ACC112 (cell line): ENCODE data around the gene FUT4.
"Not testable (repeated sequence)": the region's sequence is repeated elsewhere in the genome, so short reads cannot be mapped to it uniquely, and the experiment has no call there.

ENCODE experiments used
- H2AFZ ChIP-seq: fragments of 200-600 bp; sonication (generic); one replicate; pipeline ENCODE4 v1.6.0; 2017; ENCODE audit warnings: antibody characterized with exemption, low read length; ENCODE audit not compliant: unreplicated experiment
- H3K27ac ChIP-seq: fragments of 200-600 bp; sonication (generic); 2 replicates; pipeline ENCODE4 v1.5.1; 2014; ENCODE audit warnings: low read depth, mild to moderate bottlenecking, antibody characterized with exemption, low read length, moderate library complexity
- H3K27me3 ChIP-seq: fragments of 200-600 bp; sonication (generic); 2 replicates; pipeline ENCODE4 v1.6.1; 2014; ENCODE audit warnings: mild to moderate bottlenecking, antibody characterized with exemption, low read length, moderate library complexity, mixed read lengths; ENCODE audit not compliant: insufficient read depth
- H3K36me3 ChIP-seq: fragments of 200-600 bp; sonication (generic); 2 replicates; pipeline ENCODE4 v1.6.1; 2016; ENCODE audit warnings: mild to moderate bottlenecking, antibody characterized with exemption, low read length, moderate library complexity, mixed read lengths; ENCODE audit not compliant: insufficient read depth
- H3K4me1 ChIP-seq: fragments of 200-600 bp; sonication (generic); one replicate; pipeline ENCODE4 v1.6.1; 2016; ENCODE audit warnings: low read length, mixed read lengths; ENCODE audit not compliant: insufficient read depth, unreplicated experiment, control insufficient read depth
- H3K4me3 ChIP-seq: fragments of 200-600 bp; sonication (generic); 2 replicates; pipeline ENCODE4 v1.5.1; 2014; ENCODE audit warnings: mild to moderate bottlenecking, low read depth, low read length
- H3K79me2 ChIP-seq: fragments of 200-600 bp; sonication (generic); one replicate; pipeline ENCODE4 v1.6.0; 2016; ENCODE audit warnings: low read length; ENCODE audit not compliant: control insufficient read depth, unreplicated experiment, insufficient read depth

The FUT4 gene

GRCh38 chr11:94568200-94568599 is 24.5 kb downstream of the FUT4 start:
- Histone ChIP-seq H3K79me2 (no peaks in the 10 kb centered on the region), H3K27me3 (no peaks in the 10 kb centered on the region), H2AFZ (no peak overlapping the region), H3K4me1 (peaks cover 8% of the 10 kb centered on the region), H3K36me3 (no peaks in the 10 kb centered on the region), H3K27ac (no peak overlapping the region), H3K4me3 (no peak overlapping the region)

DNA sequence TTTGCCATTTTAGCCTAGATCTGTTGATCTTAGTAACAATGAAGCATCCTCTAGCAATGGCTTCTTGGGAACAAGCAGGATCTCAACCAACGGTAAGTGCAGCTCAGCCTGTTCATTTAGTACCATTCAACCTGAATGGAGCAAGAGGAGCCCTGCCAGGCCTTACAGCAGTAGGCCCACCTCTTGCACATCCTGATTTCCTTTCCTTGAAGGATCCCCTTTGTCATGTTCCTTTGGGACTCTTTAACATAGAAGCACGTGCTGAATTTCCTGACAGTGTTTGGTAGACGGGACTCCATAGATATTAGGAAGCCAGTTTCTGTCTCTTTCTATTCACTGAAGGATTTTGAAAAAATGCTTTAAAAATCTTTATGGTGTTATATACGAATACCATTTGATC is 25.0 kb downstream of the FUT4 start:
- H3K4me1 ChIP-seq = peaks cover 3% of the 10 kb centered on the region
- H3K27ac ChIP-seq = no peak overlapping the region
- no peaks in the 10 kb centered on the region for H3K27me3 ChIP-seq
- H2AFZ ChIP-seq = no peak overlapping the region
- H3K4me3 ChIP-seq = no peak overlapping the region
- no peaks in the 10 kb centered on the region for H3K79me2 ChIP-seq
- no peaks in the 10 kb centered on the region for H3K36me3 ChIP-seq

GRCh38 chr11:94572975-94573374 is 29.3 kb downstream of the FUT4 start:
- not testable (repeated sequence) for H3K27me3 ChIP-seq, H3K79me2 ChIP-seq, H2AFZ ChIP-seq, H3K4me1 ChIP-seq, H3K36me3 ChIP-seq, H3K27ac ChIP-seq, H3K4me3 ChIP-seq

DNA sequence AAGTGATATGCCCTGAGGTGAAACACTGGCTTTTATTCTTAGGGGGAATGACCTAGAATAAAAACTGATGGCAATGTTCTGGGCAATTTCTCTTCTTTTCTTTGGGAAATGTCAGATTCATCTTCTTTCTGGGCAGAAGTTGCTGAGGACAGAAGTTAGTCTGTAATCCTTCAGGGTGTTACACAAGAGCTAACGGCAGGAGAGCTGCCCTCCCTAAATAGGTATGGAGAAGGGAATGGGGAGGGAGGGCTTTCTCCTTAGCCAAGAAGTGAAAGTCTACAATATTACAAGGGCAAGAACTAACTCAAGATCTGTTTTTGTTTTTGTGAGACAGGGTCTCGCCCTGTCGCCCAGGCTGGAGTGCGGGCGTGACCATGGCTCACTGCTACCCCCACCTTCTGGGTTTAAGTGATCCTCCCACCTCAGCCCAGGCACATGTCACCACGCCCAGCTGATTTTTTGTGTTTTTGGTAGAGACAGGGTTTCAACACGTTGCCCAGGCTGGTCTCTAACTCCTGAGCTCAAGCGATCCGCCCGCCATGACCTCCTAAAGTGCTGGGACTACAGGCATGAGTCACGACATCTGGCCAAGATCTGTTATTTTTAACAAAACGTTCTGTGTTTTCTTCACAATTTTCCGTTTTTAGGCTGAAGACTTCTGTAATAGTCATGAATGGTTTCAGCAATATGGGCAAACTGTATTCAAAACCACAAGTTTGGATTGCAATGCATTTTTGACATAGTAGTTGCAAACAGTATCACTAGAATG is 30.7 kb downstream of the FUT4 start:
- Histone ChIP-seq H3K27me3 (no peaks in the 10 kb centered on the region), H3K36me3 (no peaks in the 10 kb centered on the region), H3K79me2 (no peaks in the 10 kb centered on the region), H3K27ac (no peak overlapping the region), H3K4me1 (peaks cover 6% of the 10 kb centered on the region), H2AFZ (peak overlapping the region; percentile 25), H3K4me3 (peak overlapping the region; percentile 51; the same call in 1 of the 2 replicates)

GRCh38 chr11:94576306-94576705 is 32.6 kb downstream of the FUT4 start:
- H3K27ac ChIP-seq = no peak overlapping the region
- H3K4me3 ChIP-seq = no peak overlapping the region
- H3K79me2 ChIP-seq = no peaks in the 10 kb centered on the region
- H3K36me3 ChIP-seq = no peaks in the 10 kb centered on the region
- no peaks in the 10 kb centered on the region for H3K27me3 ChIP-seq
- H3K4me1 ChIP-seq = peaks cover 6% of the 10 kb centered on the region
- no peak overlapping the region for H2AFZ ChIP-seq

- no peaks in the 10 kb centered on the region for H3K36me3 ChIP-seq
- no peaks in the 10 kb centered on the region for H3K79me2 ChIP-seq
- H3K27me3 ChIP-seq = no peaks in the 10 kb centered on the region
- no peak overlapping the region for H3K4me3 ChIP-seq
- H3K27ac ChIP-seq = no peak overlapping the region
- H3K4me1 ChIP-seq = peaks cover 8% of the 10 kb centered on the region
- no peak overlapping the region for H2AFZ ChIP-seq
Measured at GRCh38 chr11:94577841-94578240, 34.1 kb downstream of the FUT4 start.

DNA sequence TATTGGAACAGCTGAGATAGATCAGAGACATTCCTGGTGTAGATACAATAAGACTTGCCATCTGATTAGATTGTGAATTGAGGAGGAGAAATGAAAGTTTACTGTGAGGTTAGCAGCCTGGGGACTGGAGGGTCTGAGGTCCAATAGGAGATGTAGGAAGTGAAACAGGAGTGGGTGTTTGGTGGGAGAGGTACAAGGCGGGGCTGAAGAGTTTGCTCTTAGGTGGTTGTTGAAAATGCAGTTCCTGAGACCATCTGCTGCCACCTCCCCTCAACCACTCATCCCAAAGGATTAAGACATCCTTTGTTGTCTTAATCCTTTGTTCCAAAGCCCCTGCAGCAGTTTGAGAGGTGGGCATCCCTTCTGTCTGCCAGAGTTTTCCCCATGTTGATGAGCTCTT is 38.2 kb downstream of the FUT4 start:
- no peaks in the 10 kb centered on the region for H3K27me3 ChIP-seq
- peaks cover 17% of the 10 kb centered on the region for H3K4me1 ChIP-seq
- H3K79me2 ChIP-seq = no peaks in the 10 kb centered on the region
- no peak overlapping the region for H3K4me3 ChIP-seq
- H3K27ac ChIP-seq = no peak overlapping the region
- H3K36me3 ChIP-seq = no peaks in the 10 kb centered on the region
- H2AFZ ChIP-seq = no peak overlapping the region

DNA sequence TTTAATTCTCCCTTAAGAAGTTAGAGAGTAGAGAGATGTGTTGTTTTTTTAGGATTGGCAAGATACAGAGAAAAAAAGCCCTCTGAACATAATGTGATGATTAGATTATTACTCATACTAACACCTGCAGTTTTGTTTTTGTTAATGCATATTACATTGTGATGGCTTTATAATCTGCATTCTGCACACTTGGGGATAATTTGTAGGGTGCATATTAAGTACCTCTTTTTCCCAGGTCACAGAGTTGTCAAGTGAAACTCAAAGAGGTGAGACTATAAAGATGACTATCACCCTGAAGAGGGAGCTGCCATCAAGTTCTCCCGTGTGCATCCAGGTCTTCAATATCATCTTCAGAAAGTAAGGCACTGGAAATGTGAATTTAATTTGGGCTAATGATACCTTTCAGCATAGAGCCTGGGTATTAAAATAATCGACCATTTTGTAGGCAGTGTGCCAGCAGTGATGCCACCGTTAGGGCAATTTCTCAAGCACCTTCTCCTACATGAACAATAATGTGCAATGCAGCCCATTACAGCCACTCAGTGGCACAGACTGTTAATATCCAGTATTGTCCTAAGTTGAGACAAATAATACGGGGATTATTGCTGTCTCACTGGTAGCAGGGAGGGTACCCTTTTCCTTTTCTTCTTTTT is 39.6 kb downstream of the FUT4 start:
- Histone ChIP-seq H3K79me2 (no peaks in the 10 kb centered on the region), H3K4me3 (no peak overlapping the region), H3K27ac (no peak overlapping the region), H2AFZ (no peak overlapping the region), H3K36me3 (no peaks in the 10 kb centered on the region), H3K4me1 (peaks cover 17% of the 10 kb centered on the region), H3K27me3 (no peaks in the 10 kb centered on the region)

DNA sequence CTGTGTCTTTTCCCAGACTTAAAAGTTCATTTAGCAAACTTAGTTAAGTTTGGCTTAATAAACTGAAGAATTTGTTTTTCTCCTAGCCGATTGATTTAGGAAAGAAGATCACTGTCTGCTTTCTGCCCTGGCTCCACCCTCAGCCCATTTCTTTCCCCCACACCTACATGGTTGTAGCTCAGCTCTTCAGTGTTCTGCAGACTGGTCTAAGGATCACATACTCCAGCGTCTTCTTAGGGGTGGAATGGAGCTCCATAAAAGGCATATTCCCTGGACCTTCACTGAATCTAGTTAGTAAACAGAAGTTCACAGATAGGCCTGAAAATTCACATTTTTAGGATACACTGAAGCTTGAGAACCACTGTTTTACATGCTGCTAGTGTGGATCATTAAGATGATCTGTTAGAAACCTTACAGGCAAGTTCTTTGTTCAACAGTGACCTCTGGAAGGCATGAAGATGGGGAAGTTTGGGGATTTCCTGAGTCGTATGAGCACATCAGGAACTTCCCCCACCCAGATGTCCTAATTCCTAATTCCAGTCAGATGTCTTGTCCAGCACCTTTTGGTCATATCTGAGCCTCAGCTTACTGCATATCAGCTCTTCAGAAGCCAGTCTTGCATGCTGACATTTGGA is 40.3 kb downstream of the FUT4 start:
- Histone ChIP-seq H3K4me1 (peaks cover 17% of the 10 kb centered on the region), H3K36me3 (no peaks in the 10 kb centered on the region), H3K27ac (no peak overlapping the region), H3K27me3 (no peaks in the 10 kb centered on the region), H3K79me2 (no peaks in the 10 kb centered on the region), H2AFZ (no peak overlapping the region), H3K4me3 (no peak overlapping the region)

DNA sequence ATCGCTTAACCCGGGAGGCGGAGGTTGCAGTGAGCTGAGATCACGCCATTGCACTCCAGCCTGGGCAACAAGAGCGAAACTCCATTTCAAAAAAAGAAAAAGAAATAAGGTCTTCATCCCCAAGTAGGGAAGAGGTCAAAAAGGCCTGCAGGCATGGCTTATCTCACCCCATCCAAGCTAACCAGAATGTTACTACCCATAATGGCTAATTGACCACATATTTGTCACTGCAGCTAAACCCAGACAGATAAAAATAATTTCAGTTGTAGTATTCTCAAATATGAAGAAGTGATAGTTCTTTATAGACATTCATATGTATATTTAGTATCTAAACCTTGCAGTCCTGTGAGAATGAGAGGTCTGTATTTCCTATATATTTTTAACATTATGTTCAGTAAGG is 41.3 kb downstream of the FUT4 start:
- Histone ChIP-seq H3K79me2 (no peaks in the 10 kb centered on the region), H3K36me3 (no peaks in the 10 kb centered on the region), H3K27me3 (no peaks in the 10 kb centered on the region), H2AFZ (no peak overlapping the region), H3K27ac (no peak overlapping the region), H3K4me3 (no peak overlapping the region), H3K4me1 (peaks cover 17% of the 10 kb centered on the region)

DNA sequence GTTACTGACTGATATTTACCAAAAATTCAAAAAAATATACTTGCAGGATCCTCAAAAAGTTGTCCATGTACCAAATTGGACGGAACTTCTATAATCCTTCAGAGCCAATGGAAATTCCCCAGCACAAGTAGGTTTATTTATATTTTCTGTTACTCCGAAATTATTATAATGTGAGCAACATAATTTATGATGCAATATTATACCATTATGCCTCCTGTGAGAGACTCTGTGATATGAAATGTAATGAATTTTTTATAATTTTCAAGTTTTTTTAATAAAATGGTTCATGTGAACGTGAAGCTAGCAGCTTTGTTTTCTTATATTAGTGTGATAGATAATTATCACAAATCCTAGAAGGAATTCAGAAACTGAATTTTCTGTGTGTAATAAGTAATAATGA is 41.7 kb downstream of the FUT4 start:
- H3K36me3 ChIP-seq = no peaks in the 10 kb centered on the region
- no peak overlapping the region for H2AFZ ChIP-seq
- H3K27me3 ChIP-seq = no peaks in the 10 kb centered on the region
- H3K4me3 ChIP-seq = no peak overlapping the region
- peaks cover 17% of the 10 kb centered on the region for H3K4me1 ChIP-seq
- no peaks in the 10 kb centered on the region for H3K79me2 ChIP-seq
- H3K27ac ChIP-seq = no peak overlapping the region
